HT1080 (cell line): ENCODE data around the gene GRIA2. TPM values are rescaled to one million over a fixed set of nuclear protein-coding genes. Genes with fewer than 3 reads are reported as not detected.
"Not testable (repeated sequence)": the region's sequence is repeated elsewhere in the genome, so short reads cannot be mapped to it uniquely, and the experiment has no call there.

Source experiments
- DNase-seq: peaks from one replicate; pipeline ENCODE4 v3.0.0-alpha.2; 2015; ENCODE audit warnings: low read depth
- polyA plus RNA-seq, 2 experiments: library from polyadenylated mRNA; depleted of rRNA; stranded (reverse); fragments of >200 nt; gene quantifications; 2 replicates each; pipeline ENCODE4 v1.2.3, GENCODE V29; 2015
- total RNA-seq: library from RNA; depleted of rRNA; stranded (reverse); fragments of >200 nt; shearing (Covaris generic); gene quantifications from 2 replicates; pipeline ENCODE4 v1.2.3, GENCODE V29; 2014; rRNA removed

The GRIA2 gene
- not detected in 2 replicates for total RNA-seq
- polyA plus RNA-seq (2015; cell fraction: cytosol; rRNA removed): not detected in 2 replicates
- polyA plus RNA-seq (2015; cell fraction: nucleus; rRNA removed): 0.06 and 0.32 TPM in 2 replicates

DNA sequence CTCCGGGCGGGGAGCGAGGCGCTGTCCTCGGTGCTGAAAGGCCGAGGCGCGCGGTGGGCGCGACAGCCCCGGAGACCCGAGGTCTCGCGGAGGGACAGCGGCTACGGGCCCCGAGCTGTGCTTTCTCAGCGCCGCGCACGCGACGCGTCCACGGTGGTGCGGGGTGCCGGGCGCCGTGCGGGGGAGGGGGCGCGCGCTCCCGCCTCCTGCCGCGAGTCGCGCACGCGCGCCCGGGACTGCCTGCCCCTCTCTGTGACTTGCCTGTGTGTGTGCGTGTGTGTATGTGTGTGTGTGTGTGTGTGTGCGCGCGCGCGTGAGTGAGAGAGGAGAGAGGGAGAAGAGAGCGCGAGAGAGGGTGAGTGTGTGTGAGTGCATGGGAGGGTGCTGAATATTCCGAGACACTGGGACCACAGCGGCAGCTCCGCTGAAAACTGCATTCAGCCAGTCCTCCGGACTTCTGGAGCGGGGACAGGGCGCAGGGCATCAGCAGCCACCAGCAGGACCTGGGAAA, at the start of gene GRIA2:
Gene GRIA2 (plus strand): TSS at position 358 of the 511 bp plus-strand sequence. CDS start 315 bp downstream, outside the sequence.
- DNase-seq: peak; percentile 64

DNA sequence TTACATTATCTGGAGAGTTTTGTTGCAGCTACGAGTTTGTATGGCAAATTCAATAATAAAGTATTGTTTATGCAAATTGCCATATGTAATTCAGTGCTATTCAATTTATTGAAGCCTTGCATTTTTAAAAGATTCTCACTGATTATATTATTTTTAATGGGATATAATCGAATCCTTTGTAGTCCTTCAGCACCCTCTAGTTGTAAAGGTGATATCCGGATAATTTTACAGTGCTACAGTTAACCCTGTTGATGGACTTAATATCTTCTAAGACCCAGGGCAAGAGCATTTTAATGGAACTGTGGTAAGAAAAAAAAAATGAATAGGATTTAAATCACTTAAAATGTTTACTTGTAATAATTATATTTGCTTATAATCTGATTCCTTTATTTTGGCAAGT, 48.5 kb upstream of the GRIA2 start:
- no peak for DNase-seq

DNA sequence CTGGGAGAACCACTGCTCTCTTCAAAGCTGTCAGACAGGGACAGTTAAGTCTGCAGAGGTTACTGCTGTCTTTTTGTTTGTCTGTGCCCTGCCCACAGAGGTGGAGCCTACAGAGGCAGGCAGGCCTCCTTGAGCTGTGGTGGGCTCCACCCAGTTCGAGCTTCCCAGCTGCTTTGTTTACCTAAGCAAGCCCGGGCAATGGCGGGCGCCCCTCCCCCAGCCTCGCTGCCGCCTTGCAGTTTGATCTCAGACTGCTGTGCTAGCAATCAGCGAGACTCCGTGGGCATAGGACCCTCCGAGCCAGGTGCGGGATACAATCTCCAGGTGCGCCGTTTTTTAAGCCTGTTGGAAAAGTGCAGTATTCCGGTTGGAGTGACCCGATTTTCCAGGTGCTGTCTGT, 40.3 kb upstream of the GRIA2 start:
- not testable (repeated sequence) for DNase-seq

DNA sequence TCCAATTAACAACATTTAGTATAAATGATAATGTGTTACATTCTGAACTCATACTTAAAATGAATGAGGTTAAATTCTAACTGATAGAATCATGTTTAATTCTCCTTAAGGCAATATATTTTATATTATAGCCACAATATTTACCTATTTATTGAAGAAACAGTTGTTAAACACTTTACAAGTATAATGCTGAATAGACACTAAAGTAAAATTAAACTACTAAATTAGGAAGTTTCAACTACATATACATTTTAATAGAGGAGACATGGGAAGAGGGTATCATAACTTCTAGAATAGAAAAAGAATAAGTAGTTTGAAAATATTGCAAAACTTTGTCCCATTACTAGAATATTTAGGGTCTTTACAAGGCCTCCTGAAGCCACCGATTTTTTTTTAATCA, 36.2 kb upstream of the GRIA2 start:
- no peak for DNase-seq

DNA sequence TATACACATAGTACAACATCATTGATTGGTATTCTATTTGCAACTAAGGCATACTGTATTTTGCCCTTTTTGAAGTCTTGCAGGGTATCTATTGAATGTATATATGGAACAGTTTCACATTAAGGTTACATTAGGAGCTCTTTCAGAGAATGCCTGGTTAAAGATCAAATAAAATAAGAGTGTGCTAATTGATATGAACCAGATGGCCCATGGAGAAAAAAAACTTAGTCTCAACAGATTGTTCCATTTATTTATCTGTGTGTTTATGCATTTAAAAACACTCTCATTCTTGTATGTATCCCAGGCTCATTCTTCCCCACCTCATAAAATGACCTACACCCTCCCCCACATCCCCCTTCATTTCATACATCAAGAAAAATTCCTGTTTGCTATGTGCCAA, 35.2 kb upstream of the GRIA2 start:
- DNase-seq: no peak

DNA sequence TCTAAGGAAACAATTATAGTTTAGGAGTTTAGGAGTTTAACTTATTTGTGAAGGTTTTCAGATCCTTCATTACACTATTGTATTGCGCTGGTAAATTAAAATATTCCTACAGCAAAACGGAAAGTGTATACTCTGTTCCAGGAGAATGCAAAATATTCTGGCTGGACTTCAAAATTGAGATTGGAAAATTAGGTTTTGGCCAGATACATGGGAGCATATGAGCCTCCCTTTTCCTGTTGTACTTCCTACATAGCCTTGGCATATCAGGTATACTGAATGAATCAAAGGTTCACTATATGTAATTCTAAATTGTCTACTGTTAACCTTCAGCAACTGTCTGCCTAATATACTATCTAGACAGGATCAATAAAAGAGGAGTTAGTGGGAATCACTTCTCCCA, 25.2 kb upstream of the GRIA2 start:
- DNase-seq: no peak

DNA sequence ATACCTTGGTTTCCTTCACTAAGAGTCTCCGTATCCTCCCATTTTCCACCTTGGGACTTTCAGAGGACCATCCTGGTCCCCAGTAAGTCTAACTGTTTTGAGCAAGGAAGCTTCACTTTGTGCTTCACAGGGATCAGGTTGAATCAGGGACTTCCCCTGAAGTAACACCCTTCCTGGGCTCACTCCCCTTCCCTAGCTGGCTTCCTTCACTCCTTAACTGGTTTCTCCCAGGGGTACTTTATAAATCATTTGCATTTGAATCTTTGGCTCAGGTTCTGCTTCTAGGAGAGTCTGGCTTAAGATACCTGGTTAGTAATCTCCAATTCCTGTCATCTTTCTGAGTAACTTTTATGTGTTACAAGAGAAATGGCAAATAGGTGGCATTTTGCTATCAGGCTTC, 24.5 kb upstream of the GRIA2 start:
- DNase-seq: no peak

DNA sequence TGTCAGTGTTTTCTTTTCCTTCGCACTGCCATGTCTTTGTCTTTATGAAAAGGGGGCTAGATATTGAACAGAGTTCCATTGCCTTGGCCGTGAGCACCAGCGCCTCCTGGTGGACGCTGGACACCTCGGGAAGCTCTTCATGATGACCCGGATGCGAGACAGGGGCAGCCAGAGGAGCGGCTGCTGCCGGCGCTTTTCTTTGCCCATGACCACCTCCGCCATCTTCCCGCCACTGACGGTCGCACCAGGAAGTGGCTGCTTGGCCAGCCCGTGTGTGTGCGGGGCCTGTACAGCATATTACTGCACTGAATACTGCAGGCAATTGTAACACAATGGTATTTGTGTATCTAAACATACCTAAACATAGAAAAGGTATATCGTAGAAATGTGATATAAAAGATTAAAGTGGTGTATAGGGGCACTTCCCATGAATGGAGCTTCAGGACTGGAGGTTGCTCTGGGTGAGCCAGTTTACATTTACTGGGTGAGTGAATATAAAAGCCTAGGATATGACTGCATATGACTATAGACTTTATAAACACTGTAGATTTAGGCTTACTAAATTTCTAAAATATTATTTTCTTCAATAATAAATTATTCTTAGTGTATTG, 15.8 kb upstream of the GRIA2 start:
- DNase-seq: peak; percentile 21

DNA sequence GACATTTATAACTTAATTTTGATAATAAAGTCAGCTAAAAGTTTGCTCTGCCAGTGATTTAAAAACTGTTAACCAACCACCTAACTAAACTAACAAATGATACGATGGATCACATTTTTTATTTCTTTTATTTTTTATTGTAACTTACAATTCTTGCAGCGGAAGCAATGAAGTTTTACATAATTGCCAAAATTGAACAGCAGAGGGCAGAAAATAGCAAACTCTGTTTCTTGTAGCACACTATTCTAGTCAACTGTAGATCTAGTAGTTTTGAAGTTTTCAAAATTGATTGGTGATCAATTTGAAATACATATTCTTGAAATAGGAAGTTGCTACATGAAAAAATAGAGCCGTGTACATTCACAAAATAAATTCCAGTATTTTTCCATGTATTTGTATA, 2.8 kb upstream of the GRIA2 start:
- no peak for DNase-seq

DNA sequence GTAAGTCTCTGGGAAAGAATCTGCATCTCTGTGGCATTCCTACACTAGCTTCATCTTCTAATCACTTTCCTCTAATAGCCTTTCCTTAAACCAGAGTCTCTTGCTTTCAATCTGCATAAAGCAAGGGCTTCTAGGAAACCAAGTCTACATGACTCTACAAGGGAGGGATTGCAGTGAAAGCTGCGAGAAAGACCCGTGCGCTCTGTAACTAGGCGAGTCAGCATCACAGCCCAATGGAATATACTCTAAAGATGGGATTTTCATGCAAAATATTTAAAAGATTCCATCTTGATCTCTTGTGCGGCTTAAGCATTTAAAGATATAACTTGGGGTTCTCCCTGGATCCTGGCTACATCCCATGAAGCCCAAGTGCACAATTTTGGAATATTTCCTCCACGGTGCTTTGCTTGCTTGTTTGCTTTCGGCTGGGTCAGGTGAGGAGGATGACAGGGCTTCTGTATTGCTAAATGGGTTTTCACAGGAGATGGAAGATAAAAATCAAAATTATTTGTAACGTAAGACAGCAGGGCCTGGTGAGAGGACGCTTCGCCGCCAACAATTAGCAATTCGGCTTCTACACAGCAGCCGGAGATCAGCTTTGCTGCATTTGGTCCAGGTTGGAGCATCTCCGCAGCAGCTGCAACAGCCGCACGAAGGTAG, 687 bp upstream of the GRIA2 start:
- DNase-seq: no peak

DNA sequence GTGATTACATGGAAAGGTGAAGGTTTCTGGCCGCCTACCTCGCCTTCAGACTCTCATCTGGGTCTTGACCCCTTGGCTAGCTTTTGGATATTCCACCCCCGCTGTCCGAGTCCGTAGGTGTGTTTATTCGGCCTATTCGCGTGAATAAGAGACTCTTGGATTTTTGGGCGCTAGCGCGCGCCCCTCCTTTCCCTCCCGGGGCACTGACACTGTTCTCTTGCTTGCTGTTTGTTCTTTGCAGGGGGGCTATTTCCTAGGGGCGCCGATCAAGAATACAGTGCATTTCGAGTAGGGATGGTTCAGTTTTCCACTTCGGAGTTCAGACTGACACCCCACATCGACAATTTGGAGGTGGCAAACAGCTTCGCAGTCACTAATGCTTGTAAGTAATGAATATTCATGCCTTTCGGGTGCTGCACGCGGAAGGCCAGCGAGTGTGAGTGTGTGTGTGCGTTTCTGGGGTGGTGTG, 932 bp downstream of the GRIA2 start:
- no peak for DNase-seq

DNA sequence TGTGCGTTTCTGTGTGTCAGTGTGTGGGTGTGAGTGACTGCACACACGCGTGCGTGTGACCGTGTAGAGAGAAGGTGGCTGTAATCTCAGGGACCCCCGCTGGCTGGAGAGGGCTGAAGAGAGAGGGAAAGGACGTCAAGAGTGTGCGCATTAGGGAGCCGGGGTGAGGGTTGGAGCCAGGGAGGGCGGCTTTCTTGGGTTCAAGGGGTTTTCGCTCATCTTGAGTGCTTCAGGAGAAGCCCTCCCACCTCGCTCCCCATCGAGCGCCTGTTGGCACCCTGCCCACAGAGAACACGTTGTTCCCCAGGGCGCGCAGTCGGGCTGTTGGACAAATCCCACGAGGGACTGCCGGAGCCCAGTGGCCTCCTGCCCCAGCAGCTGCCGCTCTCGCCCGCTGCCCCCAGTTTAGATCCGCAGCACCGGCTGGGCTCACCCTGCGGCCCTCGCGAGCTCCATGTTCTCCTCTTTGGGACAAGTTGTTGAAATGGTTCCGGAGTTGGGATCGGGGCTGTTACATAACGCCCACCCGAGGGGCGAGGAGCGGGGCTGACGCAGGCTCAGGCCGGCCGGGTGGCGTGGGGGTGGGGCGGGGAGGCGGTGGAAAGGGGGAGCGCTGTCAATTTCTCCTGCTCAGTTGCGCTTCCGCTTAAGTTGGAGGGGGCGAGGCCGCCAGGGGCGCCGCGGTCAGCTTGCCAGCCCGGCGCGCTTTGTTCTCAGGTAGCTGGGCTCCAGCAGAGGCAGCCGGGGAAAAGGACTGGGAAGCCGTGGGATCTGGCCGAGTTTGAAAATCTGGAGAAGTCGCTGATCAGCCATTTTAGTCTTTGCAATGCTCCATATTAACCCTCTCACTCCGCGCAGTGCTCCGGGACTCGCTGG, 1.6 kb downstream of the GRIA2 start:
- no peak for DNase-seq

DNA sequence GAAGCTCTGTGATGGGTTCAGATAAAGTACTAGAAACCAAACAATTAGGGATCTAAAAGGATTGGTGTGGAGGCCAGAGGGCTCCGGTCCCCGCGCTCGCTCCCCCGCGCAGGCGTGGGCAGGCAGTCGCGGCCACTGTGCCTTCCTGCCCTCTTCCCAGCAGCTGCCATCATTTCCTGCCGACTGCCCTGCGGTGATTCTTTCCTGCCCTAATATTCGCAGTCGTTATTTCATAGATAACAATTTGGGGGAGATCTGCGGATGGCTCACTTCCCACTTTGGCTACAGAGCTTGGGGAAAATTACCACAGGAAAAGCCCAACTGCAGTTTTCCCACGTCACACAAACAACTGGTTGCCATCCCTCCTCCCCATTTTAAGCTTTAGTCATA, 2.2 kb downstream of the GRIA2 start:
- DNase-seq: no peak

DNA sequence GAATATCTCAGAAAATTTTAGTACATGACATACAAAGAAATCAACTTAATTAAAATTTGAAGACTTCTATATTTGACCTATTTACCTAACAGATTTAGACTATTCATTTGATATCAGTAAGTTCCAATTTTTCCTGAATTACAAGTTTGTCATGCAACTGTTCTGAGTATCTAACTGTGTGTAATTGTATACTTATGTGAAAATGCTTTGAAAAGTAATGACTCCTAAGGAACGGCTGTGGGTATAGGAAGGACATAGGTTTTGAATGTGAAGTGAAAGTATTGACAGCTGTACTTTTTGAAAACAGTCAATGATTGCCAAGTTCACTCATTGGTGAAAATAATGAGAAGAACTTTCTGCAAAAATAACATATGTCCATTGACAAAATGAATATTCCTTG, 2.9 kb downstream of the GRIA2 start:
- no peak for DNase-seq

DNA sequence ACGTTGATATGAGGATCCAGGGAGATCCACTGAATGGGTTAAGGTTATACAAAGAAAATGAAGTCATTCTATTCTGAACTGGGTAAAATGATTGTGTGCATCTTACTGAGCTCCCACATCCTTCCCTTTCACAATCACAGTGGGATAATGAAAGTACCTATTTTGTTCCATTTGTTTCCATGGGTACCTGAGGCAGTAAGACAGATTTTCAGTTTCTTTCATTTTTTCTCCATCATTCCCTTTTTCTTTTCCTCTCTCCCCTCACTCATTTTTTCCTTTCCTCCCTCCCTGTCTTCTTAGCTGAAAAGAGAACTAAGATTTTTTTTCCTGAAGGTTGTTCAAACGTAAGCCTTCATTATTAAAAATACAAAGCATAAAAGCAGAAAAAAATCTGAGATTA, 4.6 kb downstream of the GRIA2 start:
- DNase-seq: no peak

DNA sequence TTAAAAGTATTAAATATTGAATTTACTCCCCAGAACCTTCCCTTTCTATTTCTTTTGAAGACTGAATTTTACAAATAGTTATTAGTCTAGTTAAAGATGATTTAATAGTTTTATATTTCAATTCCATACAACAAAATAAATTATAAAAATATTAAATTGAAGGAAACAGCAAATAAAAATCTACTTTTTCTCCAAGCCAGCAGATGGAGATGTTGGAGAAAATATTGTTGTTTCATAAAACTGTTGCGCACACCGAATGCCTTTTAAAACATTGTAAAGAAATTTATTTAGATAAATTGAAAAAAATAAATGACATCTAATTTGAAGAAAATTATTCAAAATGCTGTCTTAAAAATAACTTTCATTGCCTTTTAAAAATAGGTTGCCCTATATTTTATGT, 5.5 kb downstream of the GRIA2 start:
- DNase-seq: no peak

DNA sequence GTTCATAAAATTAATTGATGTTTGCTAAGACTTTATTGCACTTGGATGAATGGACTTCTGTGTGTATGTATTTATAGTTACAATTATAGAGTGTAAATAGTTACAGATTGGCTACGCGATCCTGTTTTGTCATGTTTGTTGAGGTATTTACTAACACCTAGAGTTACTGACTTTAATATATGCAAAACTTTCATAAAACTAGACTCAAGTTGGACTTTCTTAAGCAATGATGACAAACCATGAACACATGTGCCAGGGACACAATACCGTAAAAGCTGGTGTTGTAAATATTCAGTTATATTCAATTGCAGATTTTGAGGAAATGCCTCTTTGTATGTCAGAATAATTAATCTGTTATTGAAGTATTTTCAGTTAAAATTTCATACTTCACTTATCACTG, 6.1 kb downstream of the GRIA2 start:
- no peak for DNase-seq

DNA sequence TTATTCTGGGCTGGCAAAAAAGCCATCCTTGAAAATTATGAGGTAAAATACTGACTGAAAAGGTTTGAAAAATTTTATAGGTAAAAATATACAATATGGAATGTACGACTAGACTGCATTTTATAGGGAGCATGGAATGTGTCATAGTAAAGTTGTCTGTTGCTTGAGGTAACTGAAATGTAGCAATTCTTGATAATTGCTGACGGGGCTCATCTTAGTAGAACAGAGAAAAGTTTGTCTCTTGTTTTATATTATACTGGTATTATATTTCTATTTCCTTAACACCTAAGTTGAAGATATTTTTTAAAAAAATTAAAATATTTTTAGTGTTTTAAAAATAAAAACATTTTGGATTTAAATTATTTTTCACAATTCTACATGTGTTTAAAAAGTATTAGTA, 11.0 kb downstream of the GRIA2 start:
- DNase-seq: no peak

DNA sequence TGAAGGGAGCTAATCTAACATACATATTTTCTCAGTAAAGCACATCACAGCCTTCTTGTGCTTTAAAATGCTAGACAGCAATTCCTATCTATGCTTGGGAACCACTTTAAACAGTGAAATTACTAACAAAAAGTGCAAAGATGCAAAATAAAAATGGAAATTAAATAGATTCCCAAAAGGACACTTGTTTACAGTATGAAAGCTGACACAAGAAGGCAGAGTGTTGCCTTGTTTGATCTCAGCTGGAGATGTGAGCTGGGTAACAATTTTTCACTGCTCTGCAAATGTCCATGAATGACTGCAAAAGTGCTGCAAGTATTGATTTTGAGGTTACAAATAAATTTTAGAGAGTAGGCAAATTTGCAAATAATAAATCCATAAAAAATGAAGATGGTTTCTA, 22.3 kb downstream of the GRIA2 start:
- no peak for DNase-seq

DNA sequence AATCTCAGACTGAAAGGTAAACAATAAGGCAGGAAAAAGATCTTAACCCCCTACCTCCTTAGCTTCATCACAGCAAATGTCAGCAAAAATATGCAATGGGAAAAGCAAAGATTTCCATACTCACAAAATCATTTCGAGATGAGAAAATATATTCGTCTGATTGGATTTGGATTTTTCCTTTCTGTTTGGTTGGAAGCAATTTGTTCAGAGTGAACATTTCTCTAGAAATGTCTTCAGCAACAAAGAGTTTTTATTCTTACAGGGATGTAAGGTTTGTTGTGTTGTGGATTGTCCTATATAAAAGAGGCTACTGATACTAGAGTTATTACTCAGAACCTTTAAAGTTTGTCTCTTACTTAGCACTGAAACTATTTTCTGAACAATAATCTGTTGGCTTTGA, 23.8 kb downstream of the GRIA2 start:
- no peak for DNase-seq

DNA sequence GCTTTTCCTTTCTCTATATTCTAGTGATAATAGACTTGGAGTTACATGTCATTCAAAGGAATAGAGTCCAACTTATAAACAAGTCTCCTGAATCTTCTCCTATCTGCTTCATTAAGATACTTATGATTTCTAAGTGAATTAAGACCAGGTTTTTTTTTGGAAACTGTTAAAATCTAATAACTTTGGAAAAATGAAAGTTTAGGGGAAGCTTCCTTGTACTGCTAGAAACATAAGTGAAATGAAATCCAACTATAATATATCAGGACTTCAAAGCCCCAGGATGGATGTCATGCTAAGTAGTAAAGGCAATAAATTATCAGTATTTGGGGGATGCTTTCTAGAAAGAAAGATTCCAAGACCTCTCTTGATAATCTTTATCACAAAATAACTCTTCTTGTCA, 24.8 kb downstream of the GRIA2 start:
- DNase-seq: no peak

DNA sequence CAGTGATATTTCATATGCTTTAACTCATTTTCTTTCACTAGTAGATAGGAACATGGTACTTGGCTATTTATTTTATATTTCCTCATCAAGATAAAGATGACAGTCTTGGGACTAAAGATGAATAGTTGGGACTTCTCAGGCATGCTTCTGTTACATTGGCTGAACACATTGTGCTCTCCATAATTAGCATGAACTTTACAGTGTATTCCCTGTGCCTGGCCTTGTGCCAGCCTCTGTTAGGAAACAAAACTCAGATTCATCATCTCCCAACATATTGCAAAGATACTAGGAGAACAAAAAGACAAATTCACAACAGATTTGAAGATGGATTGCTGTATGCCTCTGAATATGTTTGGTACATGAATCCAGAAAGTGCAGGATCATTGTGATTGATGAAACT, 26.4 kb downstream of the GRIA2 start:
- DNase-seq: no peak
